GM19397 (cell line): ENCODE results near the gene KMT2C.
"Not testable (repeated sequence)": the region's sequence is repeated elsewhere in the genome, so short reads cannot be mapped to it uniquely, and the experiment has no call there.

Experiments used
- ATAC-seq: cut with Tn5 transposase; IDR thresholded peaks from one replicate; pipeline ENCODE4 v1.9.1; 2021; ENCODE audit warnings: mild to moderate bottlenecking, moderate library complexity; ENCODE audit not compliant: unreplicated experiment

KMT2C gene

DNA sequence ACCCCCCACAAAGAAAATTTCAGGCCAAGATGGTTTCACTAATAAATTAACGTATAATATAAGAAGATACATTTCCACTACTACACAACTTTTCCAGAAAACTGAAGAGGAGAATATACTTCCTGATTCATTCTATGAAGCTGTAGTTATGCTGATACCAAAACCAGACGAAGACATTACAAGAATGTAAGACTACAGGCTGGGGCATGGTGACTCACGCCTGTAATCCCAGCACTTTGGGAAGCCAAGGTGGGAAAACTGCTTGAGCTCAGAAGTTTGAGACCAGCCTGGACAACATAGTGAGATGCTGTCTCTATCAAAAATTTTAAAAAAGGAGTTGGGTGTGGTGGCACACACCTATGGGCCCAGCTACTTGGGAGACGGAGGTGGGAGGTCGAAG is 201.4 kb downstream of the KMT2C start:
- ATAC-seq = not testable (repeated sequence)

DNA sequence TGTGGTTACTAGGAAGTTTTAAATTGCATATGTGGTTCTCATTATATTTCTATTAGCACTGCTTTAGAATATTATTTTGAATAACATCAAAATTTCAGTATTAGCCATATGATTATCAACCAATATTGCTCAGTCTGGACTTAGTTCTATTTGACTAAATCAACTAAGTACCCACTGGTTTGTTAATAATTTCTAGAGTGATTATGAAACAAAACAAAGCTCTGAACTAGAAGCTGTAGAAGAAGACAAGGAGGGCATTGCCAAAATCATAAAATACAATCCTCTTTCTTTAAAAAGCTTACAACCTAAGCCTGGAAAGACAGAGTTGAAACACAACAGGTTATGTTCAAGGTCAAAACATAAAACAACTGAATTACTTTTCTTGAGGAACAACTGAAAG is 204.7 kb downstream of the KMT2C start:
- no peak for ATAC-seq

DNA sequence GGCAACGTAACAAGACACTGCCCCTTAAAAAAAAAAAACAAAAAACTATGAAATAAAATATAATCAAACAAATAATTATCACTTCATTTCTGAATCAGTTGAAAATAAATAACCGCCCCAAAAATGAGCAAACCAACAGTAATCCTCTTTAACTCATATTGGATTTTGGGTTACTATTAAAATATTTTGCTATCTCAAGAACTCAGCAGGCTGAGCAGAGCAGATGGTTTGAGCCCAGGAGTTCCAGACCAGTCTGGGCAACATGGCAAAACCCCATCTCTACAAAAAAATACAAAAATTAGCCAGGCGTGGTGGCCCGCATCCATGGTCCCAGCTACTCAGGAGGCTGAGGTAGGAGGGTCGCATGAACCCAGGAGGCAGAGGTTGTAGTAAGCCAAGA is 216.2 kb downstream of the KMT2C start:
- not testable (repeated sequence) for ATAC-seq

DNA sequence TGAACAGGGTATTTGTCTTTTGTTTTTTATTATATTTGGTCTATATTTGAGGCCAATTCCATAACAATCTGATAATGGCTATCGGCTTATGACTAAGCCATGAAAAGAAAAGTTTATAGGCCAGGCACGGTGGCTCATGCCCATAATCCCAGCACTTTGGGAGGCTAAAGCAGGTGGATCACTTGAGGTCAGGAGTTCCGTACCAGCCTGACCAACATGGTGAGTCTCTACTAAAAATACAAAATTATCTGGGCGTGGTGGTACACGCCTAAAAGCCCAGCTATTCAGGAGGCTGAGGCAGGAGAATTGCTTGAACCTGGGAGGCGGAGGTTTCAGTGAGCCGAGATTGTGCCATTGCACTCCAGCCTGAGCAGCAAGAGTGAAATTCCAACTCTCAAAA is 227.0 kb downstream of the KMT2C start:
- not testable (repeated sequence) for ATAC-seq

DNA sequence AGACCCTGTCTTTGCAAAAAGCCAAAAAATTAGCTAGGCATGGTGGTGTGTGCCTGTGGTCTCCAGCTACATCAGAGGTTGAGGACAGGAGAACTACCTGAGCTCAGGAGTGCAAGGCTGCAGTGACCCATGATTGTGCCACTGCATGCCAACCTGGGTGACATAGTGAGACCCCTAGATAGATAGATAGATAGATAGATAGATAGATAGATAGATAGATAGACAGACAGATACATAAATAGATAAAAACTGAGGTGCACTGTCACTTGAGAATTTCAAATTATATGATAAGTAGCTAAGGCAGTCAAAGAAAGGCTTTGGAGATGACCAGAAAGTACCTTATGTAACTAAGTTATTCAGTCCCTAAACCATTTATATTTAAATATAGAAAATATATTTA is 231.4 kb downstream of the KMT2C start:
- ATAC-seq = not testable (repeated sequence)

DNA sequence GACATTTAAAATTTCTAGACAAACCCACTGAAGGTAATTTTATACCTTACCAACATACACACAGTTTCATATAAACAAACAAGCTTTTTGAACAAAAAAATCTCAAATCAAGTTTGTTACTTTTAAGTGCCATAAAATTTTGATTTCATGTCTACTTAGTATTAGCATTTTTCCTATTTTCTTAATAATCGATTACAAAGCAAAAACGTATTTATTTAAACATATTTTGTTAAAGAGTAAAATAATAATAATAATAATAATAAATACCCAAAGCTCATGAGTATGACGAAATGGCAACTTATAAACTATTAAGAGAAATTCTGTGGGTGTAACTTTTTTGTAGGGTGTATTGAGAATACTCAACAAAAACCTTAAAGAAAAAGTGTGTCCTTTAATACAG is 232.7 kb downstream of the KMT2C start:
- ATAC-seq = no peak

DNA sequence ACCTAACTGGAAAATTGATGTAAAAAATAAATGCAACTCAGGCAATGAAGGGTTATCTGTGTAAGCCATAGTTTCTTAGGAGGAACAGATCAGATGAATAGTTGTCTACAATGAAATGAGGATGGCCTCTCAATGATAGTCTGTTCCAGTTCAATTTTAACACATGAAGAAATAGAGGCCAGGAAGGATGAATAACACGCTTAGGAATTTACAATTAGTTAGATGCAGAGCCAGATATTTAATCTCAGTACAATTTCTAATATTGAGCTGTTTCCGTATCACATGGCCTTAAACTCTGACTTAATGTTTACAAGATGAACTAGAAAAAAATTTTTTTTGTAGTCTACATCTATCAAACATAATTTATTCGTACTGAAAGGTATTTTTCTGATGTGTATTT is 233.7 kb downstream of the KMT2C start:
- no peak for ATAC-seq

DNA sequence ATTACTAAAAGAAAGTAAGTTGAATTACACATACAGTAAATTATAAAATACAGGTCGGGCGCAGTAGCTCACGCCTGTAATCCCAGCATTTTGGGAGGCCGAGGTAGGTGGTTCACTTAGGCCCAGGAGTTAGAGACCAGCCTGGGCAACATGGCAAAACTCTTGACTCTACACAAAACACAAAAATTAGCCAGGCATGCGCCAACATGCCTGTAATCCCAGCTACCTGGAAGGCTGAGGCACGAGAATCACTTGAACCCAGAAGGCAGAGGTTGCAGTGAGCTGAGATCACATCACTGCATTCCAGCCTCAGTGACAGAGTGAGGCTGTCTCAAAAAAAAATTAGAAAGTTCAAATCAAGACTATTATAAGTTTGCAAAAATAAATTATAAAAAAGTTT is 235.4 kb downstream of the KMT2C start:
- no peak for ATAC-seq

DNA sequence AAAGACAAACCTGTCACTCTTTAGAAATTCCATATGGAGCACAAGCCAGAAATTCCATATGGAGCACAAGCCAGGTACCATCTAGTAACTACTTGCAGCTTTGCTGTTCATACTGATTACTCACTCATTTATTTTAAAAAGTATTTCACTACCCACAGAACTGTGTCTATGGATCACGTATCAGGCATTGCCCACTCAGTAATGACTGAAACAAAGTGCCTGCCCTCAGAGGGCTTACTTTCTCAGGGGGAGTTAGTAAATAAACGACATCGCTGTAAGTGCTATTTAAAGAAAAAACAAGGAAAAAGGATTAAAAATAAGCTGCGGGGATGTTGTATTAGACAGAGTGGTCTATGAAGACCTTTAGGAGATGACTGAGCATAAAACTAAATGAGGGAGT is 239.4 kb downstream of the KMT2C start:
- no peak for ATAC-seq

DNA sequence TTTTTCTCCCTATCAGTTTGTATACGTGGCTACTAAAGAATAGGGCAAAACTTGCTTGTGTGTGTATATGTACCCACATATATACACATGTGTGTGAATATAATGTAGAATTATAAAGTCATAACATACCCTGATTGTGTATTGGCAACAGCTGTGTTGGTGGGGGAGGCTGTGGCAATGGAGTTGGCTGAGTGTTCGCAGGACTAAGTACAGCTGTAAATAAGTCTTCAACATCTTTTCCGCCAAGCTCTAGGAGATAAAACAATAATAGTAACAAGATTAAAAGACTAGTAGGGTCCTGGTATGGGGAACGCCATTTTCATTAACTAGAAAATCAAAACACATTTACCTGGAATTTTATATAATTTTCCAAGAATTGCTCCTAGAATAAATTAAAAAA is 241.9 kb downstream of the KMT2C start:
- ATAC-seq = no peak

DNA sequence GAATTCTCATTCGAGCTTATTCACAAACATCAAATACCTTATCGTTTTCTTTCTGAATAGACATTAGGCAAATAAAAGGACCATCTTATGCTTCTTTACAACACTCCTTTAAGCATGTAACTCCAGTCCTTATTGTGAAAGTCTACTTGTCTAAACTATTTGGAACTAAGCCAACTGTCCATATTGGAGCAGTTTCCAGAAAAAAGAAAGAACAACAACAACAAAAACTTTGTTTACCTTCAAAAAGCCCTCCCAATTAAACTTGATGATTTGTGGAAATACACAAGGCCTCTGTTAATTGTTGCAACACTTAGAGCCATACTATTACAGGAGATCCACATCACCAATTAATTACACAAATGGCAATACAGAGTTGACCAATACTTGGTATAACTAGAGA is 246.7 kb downstream of the KMT2C start:
- ATAC-seq = no peak

DNA sequence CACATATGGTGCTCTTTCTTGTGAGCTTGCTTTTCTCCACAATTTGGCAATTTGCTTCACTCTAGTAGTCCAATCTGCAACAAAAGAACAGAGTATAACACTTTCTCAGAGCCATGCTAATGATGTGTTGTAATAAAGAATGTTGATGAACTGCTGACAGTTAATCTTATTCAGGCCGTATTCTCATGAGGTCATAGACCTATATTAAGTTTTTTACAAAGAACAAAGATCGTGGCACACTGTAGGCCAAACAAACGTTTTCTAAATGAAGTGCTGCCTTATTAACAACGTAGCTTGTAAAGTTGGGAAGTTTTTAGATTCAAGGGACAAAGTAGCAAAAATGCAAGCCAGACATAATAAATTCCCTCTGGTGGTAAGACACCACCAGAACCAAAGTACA is 250.2 kb downstream of the KMT2C start:
- ATAC-seq = no peak

DNA sequence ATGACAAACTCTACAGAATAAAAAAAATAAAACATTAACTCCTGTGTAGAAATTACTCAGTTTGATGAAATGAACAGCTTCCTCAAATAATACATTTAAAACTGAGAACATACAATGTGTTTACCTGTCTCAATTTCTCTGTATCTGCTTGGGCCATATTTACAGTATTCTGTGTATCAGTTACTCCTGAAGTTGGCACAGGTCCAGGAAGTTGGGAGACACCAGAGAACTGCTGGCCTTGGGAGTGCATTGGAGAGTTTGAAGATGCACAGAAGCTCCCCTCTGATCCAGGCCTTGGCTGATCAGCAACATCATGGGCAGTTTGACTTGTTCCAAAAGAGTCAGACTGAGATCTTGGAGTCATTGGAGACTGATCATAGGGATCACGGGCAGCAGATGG is 255.2 kb downstream of the KMT2C start:
- ATAC-seq = no peak

DNA sequence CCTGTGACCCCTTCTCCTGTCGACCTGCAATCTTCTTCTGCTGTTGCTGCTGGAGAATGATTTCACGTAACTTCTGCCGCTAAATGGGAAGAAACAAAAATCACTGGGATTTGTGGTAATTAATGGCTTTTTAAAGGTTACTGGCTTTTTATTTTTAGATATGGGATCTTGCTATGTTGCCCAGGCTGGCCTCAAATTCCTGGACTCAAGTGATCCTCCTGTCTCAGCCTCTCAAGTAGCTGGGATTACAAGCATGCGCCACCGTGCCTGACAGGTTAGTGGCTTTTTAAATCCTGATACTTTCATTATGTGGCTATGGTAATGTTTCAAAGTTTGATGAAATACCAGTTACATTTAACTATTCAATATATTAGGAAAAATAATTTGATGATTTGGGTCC is 255.8 kb downstream of the KMT2C start:
- ATAC-seq = no peak

DNA sequence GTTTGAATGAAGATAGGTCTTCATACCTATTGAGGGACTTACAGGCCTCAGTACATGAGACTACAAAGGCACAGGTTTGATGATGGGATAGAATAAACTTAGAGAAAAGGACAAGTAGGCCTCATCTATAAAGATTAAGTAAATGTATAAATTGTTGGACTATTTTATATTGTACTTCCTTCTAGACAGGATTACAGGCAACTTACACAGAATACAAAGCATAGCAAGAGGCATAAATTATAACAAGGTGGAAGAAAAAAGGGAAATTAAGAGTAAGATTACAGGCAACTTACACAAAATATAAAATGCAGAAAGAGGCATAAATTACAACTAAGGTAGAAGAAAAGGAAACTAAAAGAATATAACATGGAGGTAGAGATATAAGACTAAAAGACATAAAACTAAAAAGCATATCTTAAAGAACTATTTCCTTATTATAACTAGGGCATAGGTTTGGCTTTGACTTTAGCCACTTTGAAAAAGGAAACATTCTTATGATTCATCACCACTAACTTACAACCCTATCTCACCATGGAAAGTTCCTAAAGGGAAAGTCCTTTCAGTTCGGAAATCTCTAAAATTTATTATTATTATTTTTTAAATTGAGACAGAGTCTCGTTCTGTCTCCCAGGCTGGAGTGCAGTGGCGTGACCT is 257.3 kb downstream of the KMT2C start:
- no peak for ATAC-seq

DNA sequence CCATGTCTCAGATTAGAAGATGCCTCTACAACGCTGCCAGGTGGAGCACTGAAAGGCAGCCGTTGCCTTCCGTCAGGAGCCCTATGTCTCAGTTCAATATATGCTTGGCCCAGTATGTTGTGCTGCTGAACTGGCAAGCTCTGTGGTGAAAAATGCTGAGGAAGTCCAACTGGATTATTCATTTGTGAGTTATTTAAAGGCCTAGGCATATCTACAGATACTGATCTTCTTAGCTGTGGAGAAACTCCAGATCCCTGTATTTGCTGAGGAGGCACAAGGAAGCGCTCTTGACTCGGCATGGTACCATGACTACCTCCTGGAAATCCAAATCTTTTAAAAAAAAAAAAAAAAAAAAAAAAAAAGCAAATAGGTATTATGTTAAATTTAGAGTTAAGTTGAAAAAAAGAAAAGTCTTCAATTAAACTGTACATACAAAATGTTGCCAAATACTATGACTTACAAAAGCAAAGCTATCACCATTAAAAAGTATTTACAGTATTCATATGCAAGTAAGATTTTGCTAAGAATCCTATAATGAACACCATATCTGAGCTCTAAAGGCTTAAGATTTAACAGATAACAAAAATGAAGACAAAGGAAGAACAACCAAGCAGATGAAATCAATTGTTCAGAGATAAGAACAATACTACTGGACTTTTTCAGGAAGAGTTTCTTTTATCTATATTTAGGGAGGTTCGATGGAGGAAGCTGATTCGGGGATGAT is 258.0 kb downstream of the KMT2C start:
- no peak for ATAC-seq

DNA sequence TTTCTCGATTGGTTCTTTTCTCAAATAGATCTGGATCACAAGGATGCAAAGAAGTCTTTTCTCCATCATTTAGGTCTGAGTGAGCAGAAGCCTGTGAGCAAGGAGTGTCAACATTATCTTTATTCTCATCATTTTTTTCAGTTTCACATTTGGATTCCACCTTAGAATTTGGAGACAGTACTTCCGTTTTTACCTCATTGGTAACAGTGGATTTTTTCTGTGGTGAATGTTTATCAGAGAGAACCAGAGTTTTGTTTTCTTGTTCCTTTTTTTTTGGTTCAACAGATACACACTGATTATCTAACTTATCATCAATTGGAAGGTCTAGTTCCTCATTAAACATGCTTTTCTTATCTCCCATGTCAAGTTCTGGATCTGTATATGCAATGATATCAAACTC is 259.0 kb downstream of the KMT2C start:
- ATAC-seq = no peak

DNA sequence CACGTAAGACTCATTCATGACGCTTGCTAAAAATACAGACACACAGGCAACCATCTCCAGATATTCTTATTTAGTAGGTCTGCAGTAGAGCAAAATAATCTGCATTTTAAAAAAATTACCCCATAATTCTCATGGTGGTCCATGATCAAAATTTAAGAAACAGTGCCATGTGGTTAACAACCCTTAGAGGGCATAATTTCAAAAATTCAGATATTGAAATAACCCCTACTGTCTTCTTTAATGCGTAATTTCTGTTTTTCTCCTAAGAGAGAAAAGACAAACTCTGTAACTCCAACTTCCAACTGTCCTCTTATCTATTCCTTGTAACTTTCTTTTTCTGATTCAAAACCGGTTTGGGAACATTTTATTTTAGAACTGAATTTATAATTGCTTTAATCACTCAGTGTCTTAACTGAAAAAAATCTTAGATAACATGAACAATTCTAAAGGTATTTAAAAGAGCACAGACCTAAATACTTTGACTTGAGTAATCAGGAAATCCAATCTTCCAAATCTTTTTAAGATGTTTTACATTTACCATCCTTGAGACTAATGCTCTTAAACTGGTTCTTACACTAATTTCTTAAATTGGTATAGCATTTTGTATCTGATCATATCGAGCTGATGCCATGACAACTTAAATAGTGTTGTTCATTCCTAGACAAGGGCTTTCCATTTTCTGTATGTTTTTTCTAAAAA is 262.3 kb downstream of the KMT2C start:
- ATAC-seq = no peak

DNA sequence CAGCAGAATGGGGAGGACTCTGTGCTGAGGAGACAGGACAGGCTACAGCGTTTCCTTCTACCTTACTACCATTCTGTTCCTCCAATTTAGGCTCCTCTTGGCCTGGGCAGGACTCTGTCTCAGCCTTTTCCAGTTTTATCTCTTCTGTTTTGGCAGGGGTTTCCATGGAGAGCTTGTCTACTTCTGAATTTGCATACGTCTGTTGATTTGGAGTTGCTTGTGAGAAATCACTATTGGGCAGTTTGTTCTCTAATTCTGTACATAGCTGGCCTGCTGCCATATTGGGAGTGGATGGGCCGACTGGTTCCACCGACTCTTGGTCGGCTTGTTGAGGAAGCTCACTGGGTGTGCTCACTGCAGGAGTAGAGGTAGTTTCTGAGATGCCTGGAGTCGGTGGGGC is 273.5 kb downstream of the KMT2C start:
- no peak for ATAC-seq

DNA sequence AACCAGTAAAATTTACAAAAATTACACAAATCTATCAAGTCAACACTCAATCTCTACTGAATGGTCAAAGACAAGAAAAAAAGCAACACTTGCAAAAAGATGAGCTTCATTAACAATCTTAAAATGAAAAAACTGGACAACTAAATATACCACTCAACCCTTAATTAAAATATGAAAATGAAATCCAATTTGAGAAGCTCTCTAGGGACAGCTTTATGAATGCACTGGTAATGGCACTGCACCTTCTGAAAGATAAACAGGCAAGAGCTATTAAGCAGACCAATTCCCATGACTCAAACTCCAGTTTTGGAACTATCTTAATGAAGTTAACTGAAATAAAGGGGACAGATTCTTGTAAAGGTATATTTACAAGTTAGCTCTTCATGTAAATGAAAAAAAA is 274.6 kb downstream of the KMT2C start:
- ATAC-seq = no peak

DNA sequence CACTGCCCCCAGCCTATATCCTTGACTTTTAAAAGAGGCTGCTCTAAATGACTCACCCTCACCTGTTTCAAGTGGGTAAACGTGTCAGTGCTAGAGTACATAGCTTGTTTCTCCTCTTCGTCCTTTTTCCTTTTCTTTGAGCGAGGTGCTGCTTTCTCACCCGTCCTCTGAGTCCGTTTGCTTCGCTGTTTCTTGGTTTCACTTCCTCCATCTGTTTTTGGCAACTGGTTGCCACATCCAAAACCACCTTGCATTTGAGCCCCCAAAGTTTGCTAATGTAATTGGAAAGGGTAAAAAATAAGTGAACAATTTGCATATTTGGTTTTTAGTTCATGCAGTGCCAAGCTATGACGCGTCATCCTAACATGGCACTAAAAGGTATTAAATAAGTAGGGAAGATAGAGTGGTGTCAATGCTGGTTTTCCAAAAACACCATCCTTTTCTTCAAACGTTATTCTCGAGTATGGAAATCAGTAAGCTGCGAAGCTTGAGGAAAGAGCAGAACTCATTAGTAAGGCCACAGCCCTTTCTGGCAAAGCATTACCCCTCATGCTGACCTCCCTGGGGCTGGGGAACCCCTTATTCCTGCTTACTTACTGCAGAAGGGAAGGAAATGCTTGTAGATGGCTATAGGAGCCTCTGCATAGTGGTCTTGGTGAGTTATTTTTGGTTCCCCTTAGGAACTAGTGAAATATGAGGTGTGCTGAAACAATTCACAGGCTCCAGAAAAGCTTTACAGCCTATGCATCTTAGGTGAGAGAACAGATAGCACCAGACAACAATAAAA is 276.8 kb downstream of the KMT2C start:
- ATAC-seq = peak; percentile 93
